Sigmoid colon (tissue), 7 donors: ENCODE data around the gene PTBP3. TPM values are rescaled to one million over a fixed set of nuclear protein-coding genes. Genes with fewer than 3 reads are reported as not detected.

Experiments
- DNase-seq: peaks from one replicate; pipeline ENCODE4 v3.0.0-alpha.2; 2019
- H3K27ac ChIP-seq, 4 donors: fragments of 200-600 bp; sonication (generic); one replicate each; pipeline ENCODE4 v1.5.1; 2016 to 2019; ENCODE audit warnings: mild to moderate bottlenecking in 1 of 4
- H3K27me3 ChIP-seq, 3 donors: fragments of 200-600 bp; sonication (generic); one replicate each; pipeline ENCODE4 v1.5.1; 2019; ENCODE audit warnings: mild to moderate bottlenecking in 1 of 3
- H3K36me3 ChIP-seq, 4 donors: fragments of 200-600 bp; sonication (generic); one replicate each; pipeline ENCODE4 v1.5.1; 2016 to 2019
- H3K4me1 ChIP-seq, 4 donors: fragments of 200-600 bp; sonication (generic); one replicate each; pipeline ENCODE4 v1.5.1; 2017 to 2019
- H3K4me3 ChIP-seq, 4 donors: fragments of 200-600 bp; sonication (generic); one replicate each; pipeline ENCODE4 v1.5.1; 2017 to 2019; ENCODE audit warnings: mild to moderate bottlenecking in 2 of 4, moderate library complexity in 1 of 4
- H3K9me3 ChIP-seq, 4 donors: fragments of 200-600 bp in 3 of 4; sonication (generic) in 3 of 4; one replicate each; pipeline versions ENCODE4 v1.5.1 to v1.6.1; 2013 to 2019
- CTCF ChIP-seq, 4 experiments: fragments of 450-650 bp in 3 of 4; fragments of 200-600 bp in 1 of 4; IDR thresholded peaks; one replicate each; pipeline ENCODE4 v1.5.1; 2016 to 2019; ENCODE audit warnings: antibody characterized with exemption in 4 of 4, mild to moderate bottlenecking in 3 of 4, moderate library complexity in 2 of 4
- EP300 ChIP-seq, 4 donors: sonication (generic); formaldehyde crosslinking; IDR thresholded peaks; one replicate each; pipeline ENCODE4 v1.6.1; 2017; ENCODE audit warnings: antibody characterized with exemption in 4 of 4
- POLR2A ChIP-seq, 2 donors: fragments of 450-650 bp; IDR thresholded peaks; one replicate each; pipeline ENCODE4 v1.6.1; 2016; ENCODE audit warnings: antibody characterized with exemption in 2 of 2, mild to moderate bottlenecking in 2 of 2, moderate library complexity in 2 of 2
- POLR2AphosphoS5 ChIP-seq, 4 donors: sonication (generic); formaldehyde crosslinking; IDR thresholded peaks; one replicate each; pipeline ENCODE4 v1.6.1; 2017; ENCODE audit warnings: antibody characterized with exemption in 4 of 4
- WGBS, 2 donors: extraction: QIAGEN DNeasy Blood & Tissue Kit; methylation state at CpG; one replicate each; pipeline ENCODE4 v1.1.7; 2013; 5-methylcytosine and 5-hydroxymethylcytosine counted together
- intact Hi-C: fragments of 100-400 bp; cut with DNase I; formaldehyde crosslinking; loops from one replicate; pipeline ENCODE4 v1.15.1; 2023
- polyA plus RNA-seq, 3 donors: library from polyadenylated mRNA; stranded (reverse); fragments of 200-250 nt; gene quantifications; one replicate each; pipeline ENCODE4 v1.2.3, GENCODE V29; 2013
- total RNA-seq, 4 donors: library from RNA; depleted of rRNA; stranded (reverse); fragments of >200 nt; gene quantifications; one replicate each; pipeline ENCODE4 v1.1.0, GENCODE V29; 2016
- donor health status: healthy with polysubstance abuse.
- donor health status: Bipolar disorder and iron deficiency.
- donor health status: healthy.

PTBP3 gene
- total and polyA plus RNA-seq, 7 donors = 19.4 to 42.5 (median 24.0) TPM

GRCh38 chr9:112239708-112240107 is 93.7 kb downstream of the PTBP3 start:
- intact Hi-C loops = no loop called here
- no peaks in the 10 kb centered on the region for H3K4me1 ChIP-seq
- no peak overlapping the region for H3K4me3 ChIP-seq
- TF ChIP-seq POLR2AphosphoS5 (IDR thresholded peaks at IDR 0.05) (no peak), EP300 (IDR thresholded peaks at IDR 0.05) (no peak), POLR2A (IDR thresholded peaks at IDR 0.05) (no peak), CTCF (IDR thresholded peaks at IDR 0.05) (no peak)
- peaks cover 0 to under 1% (median 0%) of the 10 kb centered on the region in 4 donors for H3K36me3 ChIP-seq
- H3K27me3 ChIP-seq = no peaks in the 10 kb centered on the region
- no peaks in the 10 kb centered on the region for H3K9me3 ChIP-seq
- no peak overlapping the region for H3K27ac ChIP-seq
- DNase-seq = no peak
- whole genome bisulfite sequencing, 2 donors = 69 to 90% methylated on average over 2 of the region's 2 CpGs

DNA sequence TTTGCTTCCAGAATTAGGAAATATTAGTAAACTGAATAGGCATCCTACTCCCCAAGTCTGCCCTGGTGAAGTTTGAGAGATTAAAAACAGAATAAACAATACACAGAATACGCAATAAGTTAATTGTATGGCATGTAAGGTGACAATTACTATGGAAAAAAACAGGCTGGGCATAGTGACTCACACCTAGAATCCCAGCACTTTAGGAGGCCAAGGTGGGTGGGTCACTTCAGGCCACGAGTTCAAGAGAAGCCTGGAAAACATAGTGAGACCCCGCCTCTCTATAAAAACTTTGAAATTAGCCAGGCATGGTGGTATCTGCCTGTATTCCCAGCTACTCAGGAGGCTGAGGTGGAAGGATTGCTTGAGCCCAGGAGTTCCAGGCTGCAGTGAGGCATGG is 94.1 kb downstream of the PTBP3 start:
- no peak for DNase-seq
- H3K27ac ChIP-seq = no peak overlapping the region
- no peak for TF ChIP-seq POLR2AphosphoS5 (IDR thresholded peaks at IDR 0.05)
- no peak for TF ChIP-seq EP300 (IDR thresholded peaks at IDR 0.05)
- TF ChIP-seq POLR2A (IDR thresholded peaks at IDR 0.05) = no peak
- no peak for TF ChIP-seq CTCF (IDR thresholded peaks at IDR 0.05)
- H3K4me3 ChIP-seq = no peak overlapping the region
- 28 to 45% methylated on average over 3 of the region's 3 CpGs for WGBS, 2 donors
- H3K36me3 ChIP-seq = peaks cover 0 to 5% (median 0%) of the 10 kb centered on the region in 4 donors
- H3K9me3 ChIP-seq = no peaks in the 10 kb centered on the region
- intact Hi-C loops = no loop called here
- no peaks in the 10 kb centered on the region for H3K4me1 ChIP-seq
- no peaks in the 10 kb centered on the region for H3K27me3 ChIP-seq

DNA sequence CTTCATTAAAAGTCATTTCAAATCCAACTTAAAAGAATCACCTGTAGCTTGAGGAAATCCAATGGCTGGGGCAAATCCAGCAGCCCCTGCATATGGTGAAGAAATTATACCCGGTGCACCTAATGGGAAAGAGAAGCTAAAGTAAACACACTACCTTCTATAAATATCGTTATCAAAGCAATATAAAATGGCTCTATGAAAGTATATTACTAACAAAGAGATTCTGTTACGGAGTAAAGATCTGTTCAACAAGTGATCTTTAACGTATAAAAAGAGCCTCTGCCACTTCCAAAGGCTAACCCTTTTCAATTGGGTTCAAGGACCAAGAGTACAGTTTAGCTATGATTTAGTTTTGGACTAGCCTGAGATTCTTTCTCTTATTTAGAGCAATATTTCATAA is 98.6 kb downstream of the PTBP3 start:
- intact Hi-C loops = no loop called here
- Histone ChIP-seq H3K4me1 (no peaks in the 10 kb centered on the region), H3K27me3 (no peaks in the 10 kb centered on the region), H3K4me3 (no peak overlapping the region), H3K27ac (no peak overlapping the region), H3K36me3 (peaks cover 0 to 17% (median 0%) of the 10 kb centered on the region in 4 donors), H3K9me3 (no peaks in the 10 kb centered on the region)
- DNase-seq = no peak
- TF ChIP-seq POLR2A (IDR thresholded peaks at IDR 0.05) = no peak
- no peak for TF ChIP-seq EP300 (IDR thresholded peaks at IDR 0.05)
- TF ChIP-seq POLR2AphosphoS5 (IDR thresholded peaks at IDR 0.05) = no peak
- TF ChIP-seq CTCF (IDR thresholded peaks at IDR 0.05) = no peak
- WGBS, 2 donors = 16 to 50% methylated on average over 4 of the region's 4 CpGs

- intact Hi-C loops = no loop called here
- H3K4me3 ChIP-seq = no peak overlapping the region
- 81 to 88% methylated on average over 1 of the region's 1 CpG for WGBS, 2 donors
These were observed 99.7 kb downstream of the PTBP3 start for GRCh38 chr9:112233769-112234168.

More at GRCh38 chr9:112233769-112234168, 99.7 kb downstream of the PTBP3 start:
- Histone ChIP-seq H3K9me3 (no peaks in the 10 kb centered on the region), H3K27ac (no peak overlapping the region), H3K36me3 (peaks cover 0 to 19% (median 0%) of the 10 kb centered on the region in 4 donors), H3K27me3 (no peaks in the 10 kb centered on the region), H3K4me1 (no peaks in the 10 kb centered on the region)
- TF ChIP-seq CTCF (IDR thresholded peaks at IDR 0.05) (no peak), EP300 (IDR thresholded peaks at IDR 0.05) (no peak), POLR2A (IDR thresholded peaks at IDR 0.05) (no peak), POLR2AphosphoS5 (IDR thresholded peaks at IDR 0.05) (no peak)
- no peak for DNase-seq
